ENCODE measurements around the gene ROPN1B.

Gene ROPN1B

DNA sequence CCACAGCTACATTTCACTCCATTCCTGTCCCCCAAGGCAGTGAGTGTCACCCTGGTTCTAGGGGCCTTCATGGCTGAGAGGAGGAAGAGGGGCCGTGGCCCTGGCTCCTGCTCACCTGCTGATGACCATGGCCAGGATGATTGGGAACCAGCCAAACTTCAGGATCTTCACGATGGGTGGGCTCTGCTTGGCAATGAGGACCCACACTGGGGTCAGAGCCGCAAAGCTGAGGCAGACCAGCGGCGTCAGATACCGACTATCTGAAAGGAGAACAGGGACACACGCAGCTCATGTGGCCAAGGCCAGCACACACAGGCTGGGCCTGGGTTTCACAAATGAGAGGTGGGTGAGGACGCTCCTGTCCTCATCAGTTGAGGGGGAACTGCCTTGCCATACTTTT is 47.6 kb downstream of the ROPN1B start:
- H3K27ac ChIP-seq (ENCODE audit: low read depth, low read length): no peak overlapping the region
- no peaks in the 10 kb centered on the region for H3K36me3 ChIP-seq (ENCODE audit: low read length)
- H3K9me2 ChIP-seq (replicated peaks; ENCODE audit: insufficient read depth, low read length): no peaks in the 10 kb centered on the region
- no peak overlapping the region for H3K4me2 ChIP-seq (ENCODE audit: low read depth, low read length, poor library complexity, severe bottlenecking)
- no peaks in the 10 kb centered on the region for H4K20me1 ChIP-seq (ENCODE audit: low read depth, low read length)
- TF ChIP-seq EZH2phosphoT487 (conservative IDR thresholded peaks at IDR 0.05; ENCODE audit: low read length): no peak
- TF ChIP-seq, protein P1, sequence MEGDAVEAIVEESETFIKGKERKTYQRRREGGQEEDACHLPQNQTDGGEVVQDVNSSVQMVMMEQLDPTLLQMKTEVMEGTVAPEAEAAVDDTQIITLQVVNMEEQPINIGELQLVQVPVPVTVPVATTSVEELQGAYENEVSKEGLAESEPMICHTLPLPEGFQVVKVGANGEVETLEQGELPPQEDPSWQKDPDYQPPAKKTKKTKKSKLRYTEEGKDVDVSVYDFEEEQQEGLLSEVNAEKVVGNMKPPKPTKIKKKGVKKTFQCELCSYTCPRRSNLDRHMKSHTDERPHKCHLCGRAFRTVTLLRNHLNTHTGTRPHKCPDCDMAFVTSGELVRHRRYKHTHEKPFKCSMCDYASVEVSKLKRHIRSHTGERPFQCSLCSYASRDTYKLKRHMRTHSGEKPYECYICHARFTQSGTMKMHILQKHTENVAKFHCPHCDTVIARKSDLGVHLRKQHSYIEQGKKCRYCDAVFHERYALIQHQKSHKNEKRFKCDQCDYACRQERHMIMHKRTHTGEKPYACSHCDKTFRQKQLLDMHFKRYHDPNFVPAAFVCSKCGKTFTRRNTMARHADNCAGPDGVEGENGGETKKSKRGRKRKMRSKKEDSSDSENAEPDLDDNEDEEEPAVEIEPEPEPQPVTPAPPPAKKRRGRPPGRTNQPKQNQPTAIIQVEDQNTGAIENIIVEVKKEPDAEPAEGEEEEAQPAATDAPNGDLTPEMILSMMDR (IDR thresholded peaks at IDR 0.05; ENCODE audit: insufficient read depth, low read length, poor library complexity, severe bottlenecking): no peak
- no peak overlapping the region for H3K4me3 ChIP-seq (ENCODE audit: insufficient read depth, low read length, poor library complexity, severe bottlenecking)
- no peaks in the 10 kb centered on the region for H3F3A ChIP-seq (ENCODE audit: insufficient read depth)
- no peaks in the 10 kb centered on the region for H3K79me2 ChIP-seq (ENCODE audit: insufficient read depth, low read length)
- H2AFZ ChIP-seq (ENCODE audit: low read depth, low read length, severe bottlenecking): no peak overlapping the region
- no peaks in the 10 kb centered on the region for H3K9me3 ChIP-seq (ENCODE audit: insufficient read depth, low read length)
- no peaks in the 10 kb centered on the region for H3K27me3 ChIP-seq (ENCODE audit: low read length)
- no peak overlapping the region for H3K9ac ChIP-seq (ENCODE audit: low read length)

DNA sequence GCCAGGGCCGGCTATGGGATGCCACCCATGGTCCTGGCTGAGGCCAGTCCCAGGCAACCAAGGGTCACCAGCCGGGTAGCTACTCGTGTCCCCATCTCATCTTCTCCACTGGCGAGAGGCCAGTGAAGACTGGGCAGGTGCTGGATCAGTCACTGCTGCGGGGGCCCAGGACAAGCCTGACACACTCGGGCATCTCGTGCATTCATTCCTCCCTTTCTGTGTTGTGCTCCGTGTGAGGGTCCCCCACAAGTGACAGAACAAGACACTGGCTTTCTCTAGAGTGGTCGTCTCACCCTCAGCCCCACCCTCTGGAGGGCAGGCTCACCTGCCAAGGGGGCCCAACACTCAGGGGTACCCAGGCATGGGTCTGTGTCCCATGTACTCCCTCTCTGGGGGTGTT is 48.4 kb downstream of the ROPN1B start:
- Histone ChIP-seq H4K20me1 (ENCODE audit: low read depth, low read length) (no peaks in the 10 kb centered on the region), H3K79me2 (ENCODE audit: insufficient read depth, low read length) (no peaks in the 10 kb centered on the region), H3K4me2 (ENCODE audit: low read depth, low read length, poor library complexity, severe bottlenecking) (no peak overlapping the region), H3K9me3 (ENCODE audit: insufficient read depth, low read length) (no peaks in the 10 kb centered on the region), H3K9ac (ENCODE audit: low read length) (no peak overlapping the region), H3K27ac (ENCODE audit: low read depth, low read length) (no peak overlapping the region), H3K4me3 (ENCODE audit: insufficient read depth, low read length, poor library complexity, severe bottlenecking) (no peak overlapping the region), H2AFZ (ENCODE audit: low read depth, low read length, severe bottlenecking) (no peak overlapping the region), H3F3A (ENCODE audit: insufficient read depth) (no peaks in the 10 kb centered on the region), H3K9me2 (replicated peaks; ENCODE audit: insufficient read depth, low read length) (no peaks in the 10 kb centered on the region), H3K27me3 (ENCODE audit: low read length) (no peaks in the 10 kb centered on the region), H3K36me3 (ENCODE audit: low read length) (no peaks in the 10 kb centered on the region)
- TF ChIP-seq, protein P1 (IDR thresholded peaks at IDR 0.05; ENCODE audit: insufficient read depth, low read length, poor library complexity, severe bottlenecking): no peak
- TF ChIP-seq EZH2phosphoT487 (conservative IDR thresholded peaks at IDR 0.05; ENCODE audit: low read length): no peak

DNA sequence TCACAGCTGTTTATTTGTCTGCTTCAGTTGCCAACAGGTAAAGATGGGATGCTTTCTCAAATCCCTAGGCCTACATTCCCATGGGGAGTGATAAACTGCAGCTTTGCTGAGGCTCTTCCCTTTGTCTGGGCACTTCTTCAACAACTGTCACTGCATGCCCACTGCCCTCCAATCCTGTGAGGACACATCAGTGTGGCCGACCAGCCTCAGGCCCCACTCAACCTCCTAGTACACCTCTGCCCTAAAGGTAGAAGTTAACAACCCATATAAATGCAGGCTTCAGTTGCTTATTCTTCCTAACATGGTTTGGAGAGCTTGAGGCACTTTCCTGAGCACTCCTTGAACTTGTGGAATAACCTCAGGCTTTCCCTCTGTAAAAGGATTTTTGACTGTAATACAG is 49.6 kb downstream of the ROPN1B start:
- H3K36me3 ChIP-seq (ENCODE audit: low read length): no peaks in the 10 kb centered on the region
- H3K27me3 ChIP-seq (ENCODE audit: low read length): no peaks in the 10 kb centered on the region
- no peak overlapping the region for H2AFZ ChIP-seq (ENCODE audit: low read depth, low read length, severe bottlenecking)
- no peak overlapping the region for H3K4me2 ChIP-seq (ENCODE audit: low read depth, low read length, poor library complexity, severe bottlenecking)
- H3K27ac ChIP-seq (ENCODE audit: low read depth, low read length): no peak overlapping the region
- TF ChIP-seq, protein P1 (IDR thresholded peaks at IDR 0.05; ENCODE audit: insufficient read depth, low read length, poor library complexity, severe bottlenecking): no peak
- no peak for TF ChIP-seq EZH2phosphoT487 (conservative IDR thresholded peaks at IDR 0.05; ENCODE audit: low read length)
- no peaks in the 10 kb centered on the region for H3F3A ChIP-seq (ENCODE audit: insufficient read depth)
- no peaks in the 10 kb centered on the region for H3K79me2 ChIP-seq (ENCODE audit: insufficient read depth, low read length)
- H4K20me1 ChIP-seq (ENCODE audit: low read depth, low read length): no peaks in the 10 kb centered on the region
- no peak overlapping the region for H3K4me3 ChIP-seq (ENCODE audit: insufficient read depth, low read length, poor library complexity, severe bottlenecking)
- no peaks in the 10 kb centered on the region for H3K9me2 ChIP-seq (replicated peaks; ENCODE audit: insufficient read depth, low read length)
- no peaks in the 10 kb centered on the region for H3K9me3 ChIP-seq (ENCODE audit: insufficient read depth, low read length)
- no peak overlapping the region for H3K9ac ChIP-seq (ENCODE audit: low read length)
